PC-3 (cell line): Measurements from ENCODE around the gene AVPR1A.
A peak's percentile ranks its signal among the peaks of the same experiment; 100 is the strongest.

Experiments used
- CTCF ChIP-seq: fragments of 300-600 bp; sonication (generic); conservative IDR thresholded peaks from 2 replicates; pipeline ENCODE4 v1.5.1; 2017; ENCODE audit warnings: antibody characterized with exemption, low read depth, mild to moderate bottlenecking, low read length
- EZH2 ChIP-seq: fragments of 300-600 bp; sonication (generic); IDR thresholded peaks from one replicate; pipeline ENCODE4 v1.6.1; 2017; ENCODE audit warnings: antibody characterized with exemption, mild to moderate bottlenecking, low read length; ENCODE audit not compliant: unreplicated experiment
- EZH2phosphoT487 ChIP-seq: fragments of 300-600 bp; sonication (generic); IDR thresholded peaks from 2 replicates; pipeline ENCODE4 v1.6.1; 2018; ENCODE audit warnings: mild to moderate bottlenecking, antibody characterized with exemption, low read length, borderline replicate concordance

GRCh38 chr12:63151623-63152320 is 771 bp upstream of the AVPR1A start:
- TF ChIP-seq CTCF (peak; percentile 88), EZH2phosphoT487 (no peak), EZH2 (peak; percentile 50)
